Ureter (tissue), 1 donor: Measurements from ENCODE around the gene PHGDH. TPM values are rescaled to one million over a fixed set of nuclear protein-coding genes. Genes with fewer than 3 reads are reported as not detected.

Source experiments
- DNase-seq: peaks from one replicate; pipeline ENCODE4 v3.0.0-alpha.2; 2020; ENCODE audit warnings: low spot score
- total RNA-seq: library from RNA; stranded (reverse); gene quantifications from one replicate; pipeline ENCODE4 v1.2.4, GENCODE V29; 2023
- donor health status: DM: yes; HTN: yes; CAD: no.

PHGDH gene
- total RNA-seq, 1 donor from 2014 or later = 195 TPM

DNA sequence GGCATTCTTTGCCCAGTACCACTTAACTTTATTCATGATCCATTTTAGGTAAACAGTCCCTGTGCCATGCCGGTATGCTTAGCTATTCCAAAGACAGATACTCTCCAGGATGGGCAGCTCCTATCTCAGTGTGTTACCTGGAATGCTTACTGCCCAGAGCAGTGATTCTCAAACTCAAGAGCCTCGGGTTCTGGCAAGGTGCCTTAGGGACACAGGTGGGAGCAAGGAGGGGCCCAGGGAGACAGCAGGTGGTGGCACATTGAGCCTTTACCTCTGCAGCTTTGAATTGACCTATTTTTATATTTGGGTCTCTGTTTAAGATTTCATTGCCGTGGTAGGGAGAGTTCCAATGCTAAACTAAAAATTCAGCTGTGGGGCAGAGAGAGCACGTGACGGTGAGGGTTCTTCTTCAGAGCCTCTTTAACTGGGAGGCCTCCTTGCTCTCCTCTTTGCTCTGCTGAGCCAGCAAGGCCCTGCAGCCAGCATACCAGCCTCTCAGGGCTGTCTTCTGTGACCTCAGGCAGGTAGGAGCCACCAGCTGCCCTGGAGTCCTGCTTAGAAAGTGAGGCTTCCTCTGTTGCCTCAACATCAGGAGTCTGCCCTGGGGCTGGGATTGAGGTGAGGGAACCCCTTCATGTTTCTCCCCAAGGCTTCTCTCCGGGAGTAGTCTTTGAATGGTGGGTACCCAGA lies 20.2 kb downstream of the PHGDH start:
- no peak for DNase-seq

DNA sequence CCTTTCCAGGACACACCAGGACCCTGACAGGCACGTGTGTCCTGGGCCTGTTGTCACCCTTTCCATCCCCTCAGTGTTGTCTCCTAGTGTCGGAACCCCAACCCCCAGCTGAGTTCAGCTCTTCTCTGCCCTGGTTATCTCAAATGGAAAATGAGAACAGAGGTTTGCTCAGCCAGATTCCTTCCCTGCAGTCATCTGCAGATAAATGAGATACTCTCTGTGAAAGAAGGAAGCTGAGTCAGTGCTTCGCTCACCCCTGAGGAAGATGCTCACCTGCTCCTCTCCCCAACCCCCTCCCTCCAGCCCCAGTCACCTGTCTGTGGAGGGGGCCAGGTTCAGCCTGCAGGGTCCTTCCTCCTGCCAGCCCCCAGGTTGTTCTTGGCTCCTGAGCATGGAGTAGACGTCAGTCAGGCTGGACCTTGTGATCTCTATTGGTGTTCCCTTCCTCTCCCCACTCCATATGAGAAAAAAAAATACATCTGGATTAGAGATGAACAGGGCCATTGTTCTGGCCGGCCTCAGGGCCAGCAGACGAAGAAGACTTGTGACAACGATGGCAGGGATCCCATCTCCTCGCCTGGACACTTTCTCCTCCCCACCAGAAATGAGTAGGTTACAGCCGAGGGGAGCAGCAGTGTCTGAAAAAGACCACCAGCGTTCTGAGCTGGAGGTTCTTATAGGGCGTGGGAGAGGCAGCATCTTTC lies 20.9 kb downstream of the PHGDH start:
- DNase-seq = no peak

DNA sequence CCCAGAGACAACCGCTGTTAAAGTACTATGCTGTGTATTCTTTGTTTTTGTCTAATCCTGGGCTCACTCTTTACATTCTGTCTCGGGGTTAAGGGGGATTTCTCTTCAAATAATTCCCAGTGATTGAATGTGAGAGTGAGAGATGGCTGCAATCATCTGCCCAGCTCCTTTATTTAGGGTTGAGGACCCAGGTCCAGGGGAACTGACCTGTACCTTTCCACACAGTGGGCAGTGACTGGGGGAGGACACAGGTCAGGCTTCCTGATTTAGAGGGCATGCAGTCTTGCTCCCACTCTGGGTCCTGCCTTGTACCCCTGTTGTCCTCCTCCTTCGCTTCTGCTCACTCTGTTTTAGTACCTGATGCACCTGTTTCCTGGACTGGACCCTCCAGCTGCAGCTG lies 22.0 kb downstream of the PHGDH start:
- DNase-seq = no peak

DNA sequence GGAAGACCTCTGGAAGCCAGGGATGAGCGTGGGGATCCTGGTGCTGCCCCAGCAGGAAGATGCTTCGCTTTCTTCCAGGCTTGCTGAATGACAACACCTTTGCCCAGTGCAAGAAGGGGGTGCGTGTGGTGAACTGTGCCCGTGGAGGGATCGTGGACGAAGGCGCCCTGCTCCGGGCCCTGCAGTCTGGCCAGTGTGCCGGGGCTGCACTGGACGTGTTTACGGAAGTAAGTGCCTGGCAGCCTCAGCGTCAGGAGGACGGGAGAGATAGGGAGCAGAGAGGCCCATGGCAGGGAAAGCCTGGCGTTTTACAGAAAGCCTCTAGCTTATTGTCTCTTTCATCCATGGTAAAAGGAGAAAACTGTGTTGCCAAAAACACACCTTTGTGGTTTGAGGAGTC lies 23.5 kb downstream of the PHGDH start:
- no peak for DNase-seq

DNA sequence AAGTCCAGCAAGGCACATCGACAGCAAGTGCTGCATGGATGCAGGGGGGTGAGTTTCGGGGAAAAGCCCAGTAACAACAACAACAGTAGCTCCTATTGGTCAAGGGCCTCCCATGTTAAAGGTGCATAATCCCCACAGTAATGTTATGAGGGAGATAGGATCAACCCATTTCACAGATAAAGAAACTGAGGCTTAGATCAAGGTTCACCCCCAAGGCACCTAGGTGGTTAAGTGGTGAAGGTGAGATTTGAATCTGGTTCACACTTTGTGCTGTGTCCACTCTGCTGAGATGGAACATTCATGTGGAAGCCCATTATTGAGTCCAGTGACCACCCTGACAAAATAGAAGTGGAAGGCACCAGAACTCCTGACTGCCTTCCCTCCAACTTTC lies 24.9 kb downstream of the PHGDH start:
- no peak for DNase-seq

DNA sequence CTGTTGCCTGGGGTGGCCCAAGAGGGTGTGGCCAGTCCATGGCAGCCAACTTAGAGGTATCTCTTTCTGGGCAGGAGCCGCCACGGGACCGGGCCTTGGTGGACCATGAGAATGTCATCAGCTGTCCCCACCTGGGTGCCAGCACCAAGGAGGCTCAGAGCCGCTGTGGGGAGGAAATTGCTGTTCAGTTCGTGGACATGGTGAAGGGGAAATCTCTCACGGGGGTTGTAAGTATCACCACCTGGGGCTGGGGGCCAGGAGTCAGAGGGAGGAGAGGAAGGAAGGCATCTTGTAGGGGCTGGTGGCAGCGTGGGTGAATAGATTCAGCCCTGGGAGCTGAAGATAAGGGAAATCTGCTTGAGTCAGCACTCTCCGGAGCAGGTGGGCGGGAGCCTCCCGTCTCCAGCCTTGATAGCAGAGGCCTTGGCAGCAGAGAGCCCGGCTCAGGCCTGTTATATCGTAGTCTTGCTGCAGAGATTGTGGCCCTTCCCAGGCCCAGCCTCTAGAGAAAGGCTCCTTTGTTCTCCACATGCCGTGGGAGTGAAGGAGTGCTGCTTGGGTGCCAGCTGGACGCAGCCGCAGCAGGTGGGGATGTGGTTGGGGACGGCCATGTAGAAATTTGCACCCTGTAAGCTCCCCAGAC lies 25.4 kb downstream of the PHGDH start:
- no peak for DNase-seq

DNA sequence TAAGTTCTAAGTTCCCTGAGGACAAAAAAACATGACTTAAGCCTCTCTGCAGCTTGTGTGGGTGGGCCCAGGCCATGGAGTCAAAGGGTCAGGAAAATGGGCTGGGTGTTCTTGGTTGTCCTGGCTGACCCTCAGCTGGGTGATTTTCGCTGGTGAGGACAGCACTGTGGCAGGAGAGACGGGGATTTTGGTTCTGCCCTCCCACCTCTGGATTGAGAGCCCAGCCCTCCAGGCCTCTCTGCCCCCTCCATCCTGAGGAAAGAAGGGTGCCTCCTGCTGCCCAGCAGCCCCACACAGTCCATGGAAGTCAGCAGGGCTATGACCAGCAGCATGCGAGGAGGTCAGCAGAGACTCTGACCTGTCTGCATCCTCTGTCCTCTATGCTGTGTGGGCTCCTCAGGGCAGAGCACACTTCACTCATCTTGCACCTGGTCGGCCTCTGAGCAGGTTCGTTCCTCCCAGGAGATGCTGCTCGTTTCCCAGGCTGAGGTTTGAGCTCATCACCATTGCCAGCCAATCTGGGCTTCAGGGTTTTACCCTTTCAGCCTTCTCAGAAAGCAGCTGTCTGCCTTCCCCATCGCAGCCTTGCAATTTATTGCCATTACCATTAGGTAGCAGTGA lies 26.5 kb downstream of the PHGDH start:
- DNase-seq = no peak

DNA sequence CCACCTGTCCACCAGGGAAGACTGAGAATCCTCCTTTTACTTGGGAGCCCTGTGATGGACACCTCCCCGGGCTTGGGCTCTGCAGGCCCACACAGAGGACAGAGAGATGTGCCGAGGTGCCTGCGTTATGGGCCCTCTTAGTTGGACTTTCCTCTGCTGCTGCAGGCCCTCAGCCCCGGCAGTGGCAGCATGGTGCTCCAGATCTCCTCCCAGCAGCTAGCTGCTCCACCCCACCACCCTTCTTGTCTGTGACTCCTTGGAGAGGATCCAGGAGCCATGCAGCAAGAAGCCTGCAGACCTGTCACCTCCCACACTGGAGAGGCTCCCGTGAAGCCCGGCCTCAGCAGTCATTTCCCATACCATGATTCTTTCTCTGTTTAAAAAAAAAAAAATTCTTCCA lies 27.4 kb downstream of the PHGDH start:
- DNase-seq = no peak

DNA sequence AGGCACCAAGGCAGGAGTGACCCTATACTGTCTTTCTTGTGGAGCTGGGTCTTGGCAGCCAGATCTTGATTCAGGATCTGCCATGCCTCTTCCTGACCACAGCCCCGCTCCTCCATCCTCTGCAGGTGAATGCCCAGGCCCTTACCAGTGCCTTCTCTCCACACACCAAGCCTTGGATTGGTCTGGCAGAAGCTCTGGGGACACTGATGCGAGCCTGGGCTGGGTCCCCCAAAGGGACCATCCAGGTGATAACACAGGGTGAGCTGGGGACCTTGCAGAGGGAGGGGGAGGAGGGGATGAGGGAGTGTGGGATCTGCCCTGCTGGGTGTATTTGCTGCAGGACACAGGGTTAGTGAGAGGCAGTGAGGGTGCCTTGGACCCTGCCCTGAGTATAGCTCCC lies 28.5 kb downstream of the PHGDH start:
- DNase-seq = peak; percentile 32

DNA sequence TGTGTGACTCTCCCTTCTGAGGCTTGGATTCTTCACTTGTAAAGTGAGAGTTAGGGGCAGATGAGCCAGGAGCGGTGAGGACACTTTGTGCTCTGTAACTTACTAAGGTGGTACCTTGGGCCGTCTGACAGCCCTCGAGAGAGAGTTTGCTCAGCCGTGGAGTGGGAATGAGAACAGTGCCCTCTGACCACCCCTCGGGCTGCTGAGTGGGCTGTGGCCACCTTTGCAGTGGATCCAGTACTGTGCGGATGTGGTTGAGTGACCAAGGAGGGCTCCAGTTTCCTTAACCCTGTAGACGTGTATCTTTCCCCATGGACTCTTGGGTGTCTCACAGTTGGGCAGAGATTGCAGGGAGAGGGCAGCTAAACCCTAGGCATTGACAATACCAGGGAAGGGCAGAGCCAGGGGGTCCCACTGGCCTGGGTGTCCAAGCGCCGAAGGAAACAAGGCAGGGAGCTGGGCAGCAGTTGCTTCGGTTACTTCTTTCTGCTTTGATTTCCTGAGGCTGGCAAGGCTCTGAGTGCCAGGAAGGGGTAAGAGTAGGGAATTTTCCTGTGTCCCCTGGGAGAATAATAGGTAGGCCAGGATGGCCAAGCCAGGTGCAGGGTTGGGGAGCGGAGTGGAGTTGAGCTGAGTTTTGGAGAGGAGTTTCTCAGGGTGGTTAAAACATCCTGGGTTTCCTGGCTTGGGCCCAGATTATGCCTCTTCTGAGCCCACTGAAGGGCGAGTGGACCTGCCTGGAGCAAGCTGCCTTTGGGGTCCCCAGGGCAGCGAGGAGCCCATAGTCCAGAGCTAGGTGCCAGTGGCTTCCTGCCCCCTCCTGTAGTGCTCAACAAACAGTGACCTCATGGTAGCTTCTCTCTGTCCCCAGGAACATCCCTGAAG lies 29.4 kb downstream of the PHGDH start:
- no peak for DNase-seq

DNA sequence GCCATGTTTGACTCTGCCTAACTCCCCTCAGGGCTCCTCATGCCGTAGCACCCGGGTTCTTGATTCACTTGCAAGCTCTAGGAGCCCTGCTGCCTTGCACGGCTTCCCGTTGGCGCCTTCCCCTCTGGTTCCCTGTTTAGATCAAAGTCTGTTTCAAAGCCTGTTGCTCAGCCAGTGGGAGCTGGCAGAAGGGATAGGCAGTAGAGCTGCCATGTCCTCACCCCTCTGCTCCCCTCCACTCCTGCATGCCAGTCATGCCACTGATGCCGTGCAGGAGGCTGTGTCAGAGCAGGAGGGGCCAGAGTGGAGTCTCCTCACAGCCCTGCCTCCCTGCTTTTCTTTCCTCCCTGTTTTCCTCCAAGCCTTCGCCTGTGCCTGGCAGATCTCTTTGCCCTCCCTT lies 30.5 kb downstream of the PHGDH start:
- DNase-seq = no peak

DNA sequence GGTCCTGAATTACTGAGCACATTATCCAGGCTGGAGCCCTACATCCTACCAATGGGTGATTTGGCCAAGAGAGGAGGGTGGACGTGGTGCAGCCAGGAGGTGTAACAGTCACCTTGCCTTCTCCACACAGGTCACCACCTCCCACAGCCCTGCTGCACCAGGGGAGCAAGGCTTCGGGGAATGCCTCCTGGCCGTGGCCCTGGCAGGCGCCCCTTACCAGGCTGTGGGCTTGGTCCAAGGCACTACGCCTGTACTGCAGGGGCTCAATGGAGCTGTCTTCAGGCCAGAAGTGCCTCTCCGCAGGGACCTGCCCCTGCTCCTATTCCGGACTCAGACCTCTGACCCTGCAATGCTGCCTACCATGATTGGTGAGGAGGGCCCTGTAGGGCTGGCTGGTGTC lies 30.9 kb downstream of the PHGDH start:
- no peak for DNase-seq

DNA sequence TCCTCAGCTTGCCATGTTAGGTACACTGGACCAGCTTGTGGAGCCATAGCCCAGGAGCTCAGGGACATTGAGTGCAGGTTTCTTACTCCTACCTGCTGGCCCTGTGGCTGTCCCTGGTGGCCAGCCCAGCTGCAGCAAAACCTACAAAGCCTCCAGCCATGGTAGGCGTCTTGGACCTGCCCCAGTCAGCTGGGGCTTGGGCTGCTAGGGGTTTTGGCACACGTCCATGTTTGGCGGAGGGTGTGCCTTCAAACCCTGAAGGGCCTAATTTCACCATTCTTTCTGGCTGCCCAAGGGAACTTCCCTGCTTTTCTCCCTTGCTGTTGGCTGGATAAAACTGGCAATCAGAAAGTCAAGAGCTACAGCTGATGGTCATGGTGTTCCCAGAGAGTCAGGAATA lies 31.6 kb downstream of the PHGDH start:
- no peak for DNase-seq

DNA sequence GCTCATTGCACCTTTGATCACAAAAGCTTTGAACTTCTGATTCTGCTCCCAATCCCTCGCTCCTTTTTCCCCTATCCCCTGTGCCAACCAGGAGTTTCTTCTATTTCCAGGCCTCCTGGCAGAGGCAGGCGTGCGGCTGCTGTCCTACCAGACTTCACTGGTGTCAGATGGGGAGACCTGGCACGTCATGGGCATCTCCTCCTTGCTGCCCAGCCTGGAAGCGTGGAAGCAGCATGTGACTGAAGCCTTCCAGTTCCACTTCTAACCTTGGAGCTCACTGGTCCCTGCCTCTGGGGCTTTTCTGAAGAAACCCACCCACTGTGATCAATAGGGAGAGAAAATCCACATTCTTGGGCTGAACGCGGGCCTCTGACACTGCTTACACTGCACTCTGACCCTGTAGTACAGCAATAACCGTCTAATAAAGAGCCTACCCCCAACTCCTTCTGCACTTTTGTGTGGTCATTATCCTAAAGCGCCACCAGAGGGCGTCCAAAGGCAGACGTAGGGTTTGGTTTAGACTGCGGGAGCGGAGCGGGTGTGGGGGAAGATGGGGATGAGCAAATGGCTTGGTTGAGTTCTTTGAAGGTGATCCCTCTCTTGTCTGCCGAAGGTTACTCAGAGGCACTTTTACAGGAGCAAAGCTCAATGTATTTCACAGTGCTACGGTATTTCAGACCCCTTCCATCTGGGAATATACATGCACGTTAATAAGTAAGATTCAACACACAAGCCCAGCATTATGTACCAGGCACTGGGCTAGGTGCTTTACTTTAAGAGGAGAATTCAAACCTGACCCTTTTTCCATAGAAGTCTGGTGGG lies 32.3 kb downstream of the PHGDH start:
- peak; percentile 77 for DNase-seq

DNA sequence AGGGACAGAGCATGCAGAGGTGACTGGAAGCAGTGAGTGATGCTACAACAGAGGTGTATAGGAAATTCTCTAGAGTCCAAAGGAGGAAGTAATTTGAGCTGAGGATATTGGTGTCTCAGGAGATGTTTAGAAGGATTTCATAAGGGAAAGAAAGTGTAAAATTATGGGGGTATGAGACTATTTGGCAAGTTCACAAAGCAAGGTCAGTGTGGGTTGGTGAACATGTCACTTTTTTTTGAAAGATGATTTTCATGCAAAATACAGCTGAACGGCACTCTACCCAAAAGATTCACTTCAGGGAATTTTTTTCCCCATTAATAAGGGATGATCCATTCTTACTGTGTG lies 32.8 kb downstream of the PHGDH start:
- no peak for DNase-seq

DNA sequence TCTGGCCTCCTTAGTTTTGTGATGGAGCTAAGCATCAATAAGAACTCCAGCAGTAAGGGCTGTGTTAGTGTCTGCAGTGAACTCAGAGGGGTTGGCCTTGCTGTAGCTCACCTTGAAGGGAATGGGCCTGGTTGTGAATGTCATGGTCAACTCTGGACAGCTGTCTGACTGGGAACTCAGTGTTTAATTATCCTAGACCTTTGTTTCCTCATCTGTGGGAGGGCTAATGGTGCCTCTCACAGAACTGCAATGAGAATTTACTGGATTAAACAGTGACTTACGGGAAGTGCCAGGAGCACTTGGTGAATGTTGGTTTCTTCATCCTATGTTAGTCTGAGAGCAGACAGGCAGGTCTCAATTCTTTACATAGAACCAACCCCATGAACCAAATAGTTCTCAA lies 33.3 kb downstream of the PHGDH start:
- DNase-seq = no peak

DNA sequence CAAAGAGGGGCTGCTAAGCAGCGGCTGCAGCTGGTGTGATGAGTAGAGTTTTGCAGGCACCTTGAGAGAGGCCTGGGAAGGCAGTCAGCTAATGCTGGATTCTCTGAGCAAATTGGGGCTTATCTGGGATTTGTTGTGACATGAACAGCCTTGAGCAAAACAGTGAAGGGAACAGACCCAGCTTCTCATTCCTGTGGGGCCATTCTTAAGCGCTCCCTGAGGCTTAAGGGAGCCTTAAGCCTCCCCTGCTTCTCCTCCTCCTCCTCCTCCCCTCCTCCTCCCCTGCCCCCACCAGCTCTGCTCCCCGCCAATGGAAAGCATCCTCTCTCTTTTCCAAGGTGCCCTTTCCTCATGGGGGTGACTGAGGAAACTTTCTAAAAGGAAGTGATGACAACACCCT lies 35.7 kb downstream of the PHGDH start:
- DNase-seq = no peak

DNA sequence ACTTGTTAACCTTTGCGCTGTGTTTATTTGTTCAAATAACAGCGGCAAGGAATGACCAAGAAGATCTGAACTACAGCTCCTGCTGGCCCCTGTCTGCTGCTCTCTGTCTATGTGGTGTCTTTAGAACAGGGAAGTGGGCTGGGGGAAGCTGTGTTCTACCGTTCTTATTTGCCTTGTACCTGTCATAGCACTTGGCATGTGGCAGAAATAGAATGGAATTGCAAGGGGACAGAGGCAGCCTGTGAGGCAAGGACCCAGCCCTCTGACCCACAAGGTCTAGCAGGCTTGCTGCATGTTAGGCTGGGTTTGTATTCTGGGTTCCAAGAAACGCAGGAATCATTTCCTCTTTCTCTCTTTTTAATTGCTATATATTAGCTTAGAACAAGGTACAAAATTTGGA lies 36.3 kb downstream of the PHGDH start:
- no peak for DNase-seq

DNA sequence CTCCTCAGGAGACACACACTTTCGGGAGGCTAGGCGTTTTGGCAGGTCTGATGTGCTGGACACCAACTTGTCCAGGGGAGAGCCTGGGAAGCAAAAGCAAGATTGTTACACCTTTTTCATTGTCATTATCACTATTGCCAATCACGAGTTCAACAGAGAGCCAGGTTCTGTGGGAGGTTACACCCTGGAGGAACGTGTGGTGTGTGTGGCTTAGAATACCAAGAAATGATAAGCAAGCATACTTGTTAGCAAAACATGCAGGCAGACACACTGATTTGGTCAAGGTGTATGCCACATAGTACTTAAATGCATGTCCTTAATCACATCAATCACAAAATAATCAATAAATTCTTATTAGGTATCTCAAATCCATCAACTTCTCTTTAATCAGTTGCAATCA lies 40.9 kb downstream of the PHGDH start:
- no peak for DNase-seq

DNA sequence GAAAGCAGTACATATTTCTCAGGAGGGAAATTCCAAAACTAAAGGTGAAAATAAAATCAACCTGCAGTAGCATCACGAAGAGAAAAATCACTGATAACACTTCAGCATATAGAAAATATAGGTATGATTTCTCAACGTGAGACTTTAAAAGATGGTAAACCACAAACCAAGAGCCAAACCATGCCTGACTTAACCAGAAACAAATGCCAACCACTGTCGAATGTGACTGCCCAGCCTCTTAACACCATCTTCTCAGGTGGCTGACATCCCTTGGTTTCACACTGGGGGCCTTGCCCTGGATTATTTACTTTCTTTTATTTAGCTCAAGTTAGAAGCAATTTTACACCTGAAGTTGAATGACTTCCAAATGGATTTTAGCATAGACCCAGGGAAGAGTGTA lies 46.9 kb downstream of the PHGDH start:
- DNase-seq = peak; percentile 3

DNA sequence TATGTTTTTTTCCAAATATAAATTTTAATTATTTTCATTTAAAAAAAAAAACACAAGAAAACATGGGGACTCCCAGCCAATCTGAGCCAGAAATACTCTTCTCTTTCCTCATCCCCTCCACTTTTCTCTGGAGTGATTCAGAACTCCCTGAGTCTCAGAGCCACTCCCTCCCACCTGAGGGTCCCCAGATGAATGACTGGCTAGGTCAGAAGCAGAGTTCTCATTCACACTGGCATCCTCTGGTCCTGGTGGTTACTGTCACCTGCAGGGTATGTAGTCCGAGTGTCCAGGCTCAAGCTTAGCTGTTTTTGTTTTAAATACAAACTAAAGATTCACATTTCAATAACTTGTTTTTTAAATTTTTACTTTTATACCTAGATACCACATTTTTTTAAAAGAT lies 50.7 kb downstream of the PHGDH start:
- DNase-seq = no peak
